Measurements from ENCODE around the gene ETF1. TPM values are rescaled to one million over a fixed set of nuclear protein-coding genes. Genes with fewer than 3 reads are reported as not detected.

ETF1 gene
- total RNA-seq, 2 donors from 2014 or later = 106 to 109 TPM

DNA sequence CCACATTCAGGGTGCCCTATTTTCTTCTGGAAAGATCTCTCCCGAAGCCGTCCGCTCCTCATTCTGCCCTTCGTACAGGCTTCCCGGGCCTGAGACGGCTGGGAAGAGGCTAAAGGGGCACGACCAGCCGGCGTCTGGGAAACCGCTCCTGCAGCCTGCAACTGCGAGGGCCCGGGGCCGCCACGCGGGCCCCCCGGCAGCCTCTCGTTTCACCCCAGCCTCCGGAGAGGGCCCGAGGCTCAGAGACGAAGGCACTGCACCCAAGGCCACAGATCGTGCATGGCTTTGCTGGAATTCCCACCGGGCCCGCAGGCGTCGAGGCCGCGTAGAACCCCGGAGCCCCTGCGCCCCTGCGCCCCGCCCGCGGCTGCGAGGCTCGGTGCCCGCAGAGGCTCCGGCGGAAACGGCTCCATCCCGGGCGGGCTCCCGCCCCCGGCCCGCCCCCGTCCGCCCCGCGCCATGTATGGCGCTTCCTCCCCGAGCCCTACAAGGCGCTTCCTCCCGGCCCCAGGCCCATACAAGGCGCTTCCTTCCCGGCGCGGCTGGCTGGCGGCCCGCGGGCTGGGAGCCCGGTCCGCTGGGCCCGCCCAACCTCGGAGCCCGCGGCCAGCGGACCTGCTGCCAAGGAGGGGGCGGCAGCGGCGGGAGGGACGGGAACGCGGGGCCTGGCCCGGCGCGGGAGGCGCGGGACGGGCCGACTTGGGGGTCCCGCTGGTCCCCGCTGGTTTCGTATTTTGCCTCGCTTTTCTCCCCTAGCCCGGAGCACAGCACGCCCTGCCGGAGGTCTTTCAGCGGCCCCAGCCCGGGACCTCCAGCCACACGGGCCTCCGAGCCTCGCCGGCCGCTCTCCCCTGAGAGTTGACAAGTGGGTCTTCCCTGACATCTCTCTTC, 51.1 kb downstream of the ETF1 start:
- no peaks in the 10 kb centered on the region for H3K9me3 ChIP-seq (ENCODE audit: control insufficient read depth, low read length)
- peak; percentile 89 for DNase-seq
- no peaks in the 10 kb centered on the region for H3K36me3 ChIP-seq (ENCODE audit: control insufficient read depth, insufficient read depth, low read length)
- TF ChIP-seq, protein P1, sequence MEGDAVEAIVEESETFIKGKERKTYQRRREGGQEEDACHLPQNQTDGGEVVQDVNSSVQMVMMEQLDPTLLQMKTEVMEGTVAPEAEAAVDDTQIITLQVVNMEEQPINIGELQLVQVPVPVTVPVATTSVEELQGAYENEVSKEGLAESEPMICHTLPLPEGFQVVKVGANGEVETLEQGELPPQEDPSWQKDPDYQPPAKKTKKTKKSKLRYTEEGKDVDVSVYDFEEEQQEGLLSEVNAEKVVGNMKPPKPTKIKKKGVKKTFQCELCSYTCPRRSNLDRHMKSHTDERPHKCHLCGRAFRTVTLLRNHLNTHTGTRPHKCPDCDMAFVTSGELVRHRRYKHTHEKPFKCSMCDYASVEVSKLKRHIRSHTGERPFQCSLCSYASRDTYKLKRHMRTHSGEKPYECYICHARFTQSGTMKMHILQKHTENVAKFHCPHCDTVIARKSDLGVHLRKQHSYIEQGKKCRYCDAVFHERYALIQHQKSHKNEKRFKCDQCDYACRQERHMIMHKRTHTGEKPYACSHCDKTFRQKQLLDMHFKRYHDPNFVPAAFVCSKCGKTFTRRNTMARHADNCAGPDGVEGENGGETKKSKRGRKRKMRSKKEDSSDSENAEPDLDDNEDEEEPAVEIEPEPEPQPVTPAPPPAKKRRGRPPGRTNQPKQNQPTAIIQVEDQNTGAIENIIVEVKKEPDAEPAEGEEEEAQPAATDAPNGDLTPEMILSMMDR (conservative IDR thresholded peaks at IDR 0.05) = no peak
- H3K4me1 ChIP-seq (ENCODE audit: control insufficient read depth, insufficient read depth, low read length) = peaks cover 16% of the 10 kb centered on the region
- Mint-ChIP-seq H3K4me1 (peaks cover 40% of the 10 kb centered on the region), H3K27me3 (ENCODE audit: insufficient read depth) (peaks cover 37% of the 10 kb centered on the region), H3K4me3 (peak overlapping the region; percentile 66), H3K9me3 (no peaks in the 10 kb centered on the region), H3K36me3 (ENCODE audit: low read depth) (no peaks in the 10 kb centered on the region), H3K27ac (peak overlapping the region; percentile 60)
- peak overlapping the region; percentile 30 for H3K9ac ChIP-seq (ENCODE audit: extremely low read depth, low read length, poor library complexity, severe bottlenecking)
- H3K27me3 ChIP-seq (ENCODE audit: control insufficient read depth, insufficient read depth, low read length, poor library complexity, severe bottlenecking) = peaks cover 40% of the 10 kb centered on the region
- 6 to 7% methylated on average over 23 to 93 of the region's 93 CpGs for WGBS, 2 experiments (ENCODE audit: insufficient coverage in 1 of 2, insufficient read length in 1 of 2)
- H3K27ac ChIP-seq (ENCODE audit: low read depth, low read length) = no peak overlapping the region
- H3K4me3 ChIP-seq (ENCODE audit: low read length) = peak overlapping the region; percentile 72

DNA sequence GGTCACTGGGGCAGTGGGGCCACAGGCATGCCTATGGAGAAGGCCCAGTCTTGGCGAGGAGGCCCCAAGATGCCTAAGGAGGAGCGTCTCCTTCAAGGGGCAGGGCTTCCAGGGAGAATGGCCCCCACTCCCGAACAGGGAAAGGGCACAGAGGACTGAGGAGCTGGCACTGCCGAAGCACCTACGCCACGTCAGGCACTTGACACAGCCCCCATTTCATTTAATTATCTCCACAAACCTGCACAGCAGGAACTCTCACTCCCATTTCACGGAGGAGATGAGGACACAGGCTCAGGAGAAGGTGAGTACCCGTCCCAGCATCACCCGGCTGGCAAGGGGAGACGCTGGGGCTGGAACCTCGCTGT, 51.8 kb downstream of the ETF1 start:
- H3K4me3 ChIP-seq (ENCODE audit: low read length) = peak overlapping the region; percentile 72
- TF ChIP-seq, protein P1 (conservative IDR thresholded peaks at IDR 0.05) = no peak
- Mint-ChIP-seq H3K4me1 (peaks cover 40% of the 10 kb centered on the region), H3K9me3 (no peaks in the 10 kb centered on the region), H3K4me3 (peak overlapping the region; percentile 44), H3K36me3 (ENCODE audit: low read depth) (no peaks in the 10 kb centered on the region), H3K27ac (no peak overlapping the region), H3K27me3 (ENCODE audit: insufficient read depth) (peaks cover 40% of the 10 kb centered on the region)
- no peaks in the 10 kb centered on the region for H3K9me3 ChIP-seq (ENCODE audit: control insufficient read depth, low read length)
- no peak overlapping the region for H3K27ac ChIP-seq (ENCODE audit: low read depth, low read length)
- H3K9ac ChIP-seq (ENCODE audit: extremely low read depth, low read length, poor library complexity, severe bottlenecking) = peak overlapping the region; percentile 30
- peaks cover 16% of the 10 kb centered on the region for H3K4me1 ChIP-seq (ENCODE audit: control insufficient read depth, insufficient read depth, low read length)
- peaks cover 47% of the 10 kb centered on the region for H3K27me3 ChIP-seq (ENCODE audit: control insufficient read depth, insufficient read depth, low read length, poor library complexity, severe bottlenecking)
- WGBS, 2 experiments (ENCODE audit: insufficient coverage in 1 of 2, insufficient read length in 1 of 2) = 67 to 71% methylated on average over 7 to 11 of the region's 11 CpGs
- no peak for DNase-seq
- H3K36me3 ChIP-seq (ENCODE audit: control insufficient read depth, insufficient read depth, low read length) = no peaks in the 10 kb centered on the region

DNA sequence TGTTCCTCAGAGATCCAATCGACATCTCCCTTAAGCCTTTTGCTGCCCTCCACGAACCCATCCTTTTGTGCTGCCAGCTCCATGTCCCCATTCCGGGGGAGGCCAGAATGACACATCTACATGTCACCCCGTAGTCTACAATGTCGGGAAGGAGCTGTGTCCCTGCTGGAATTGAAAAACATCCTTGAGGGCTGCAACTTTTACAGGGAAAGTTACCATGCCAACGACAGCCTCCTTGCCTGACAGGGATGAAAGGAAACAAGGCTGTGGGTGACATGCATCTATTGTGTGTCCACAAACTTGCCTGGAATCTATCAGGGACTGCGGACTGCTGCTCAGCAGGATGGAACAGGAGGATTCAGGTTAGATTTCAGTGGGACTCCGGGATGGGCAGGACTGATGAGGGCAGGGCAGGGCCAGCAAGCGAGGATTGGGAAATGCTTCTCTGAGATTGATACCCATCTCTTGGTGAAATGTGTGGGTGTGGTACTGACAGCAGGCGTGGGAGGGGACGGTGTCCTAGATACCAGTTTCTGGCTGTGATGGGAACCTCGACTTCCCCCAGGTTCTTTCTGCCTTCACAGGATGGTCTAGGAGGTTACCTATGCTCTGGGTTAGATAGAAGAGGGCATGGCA, 52.3 kb downstream of the ETF1 start:
- Histone ChIP-seq H3K27me3 (ENCODE audit: control insufficient read depth, insufficient read depth, low read length, poor library complexity, severe bottlenecking) (peaks cover 50% of the 10 kb centered on the region), H3K9ac (ENCODE audit: extremely low read depth, low read length, poor library complexity, severe bottlenecking) (no peak overlapping the region), H3K27ac (ENCODE audit: low read depth, low read length) (no peak overlapping the region), H3K36me3 (ENCODE audit: control insufficient read depth, insufficient read depth, low read length) (no peaks in the 10 kb centered on the region), H3K4me3 (ENCODE audit: low read length) (no peak overlapping the region), H3K4me1 (ENCODE audit: control insufficient read depth, insufficient read depth, low read length) (peaks cover 16% of the 10 kb centered on the region), H3K9me3 (ENCODE audit: control insufficient read depth, low read length) (no peaks in the 10 kb centered on the region)
- Mint-ChIP-seq H3K27ac (no peak overlapping the region), H3K4me3 (peak overlapping the region; percentile 44), H3K27me3 (ENCODE audit: insufficient read depth) (peaks cover 41% of the 10 kb centered on the region), H3K9me3 (no peaks in the 10 kb centered on the region), H3K4me1 (peaks cover 40% of the 10 kb centered on the region), H3K36me3 (ENCODE audit: low read depth) (no peaks in the 10 kb centered on the region)
- 75 to 88% methylated on average over 11 to 12 of the region's 12 CpGs for WGBS, 2 experiments (ENCODE audit: insufficient coverage in 1 of 2, insufficient read length in 1 of 2)
- DNase-seq = no peak
- TF ChIP-seq, protein P1 (conservative IDR thresholded peaks at IDR 0.05) = no peak

Data from endodermal cell (in vitro differentiated cells).